ENCODE results near the gene REV1.

DNA sequence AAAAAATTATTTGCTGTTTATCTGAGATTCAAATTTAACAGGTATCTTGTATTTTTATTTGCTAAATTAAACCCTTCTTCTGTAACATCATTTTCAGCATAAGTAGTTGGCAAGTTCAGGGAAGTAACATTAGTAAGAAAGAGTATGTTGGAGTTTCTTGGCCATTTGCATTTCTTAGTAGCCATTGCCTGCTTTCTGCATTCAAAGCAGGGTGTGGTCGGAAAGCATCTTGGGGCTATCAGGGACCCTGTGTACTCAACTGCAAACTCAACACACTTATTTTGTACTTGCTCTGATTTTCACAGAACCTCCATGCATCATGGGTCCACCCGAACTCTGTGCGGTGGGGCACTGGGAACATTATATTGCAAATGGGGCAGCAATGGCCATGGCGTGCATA is 30.4 kb upstream of the REV1 start:
- no peak for TF ChIP-seq CTCF (IDR thresholded peaks at IDR 0.05)
- TF ChIP-seq POLR2A (IDR thresholded peaks at IDR 0.05), result no peak

Data from adrenal gland (tissue), 5 donors.